ENCODE data around the gene MXRA8. TPM values are rescaled to one million over a fixed set of nuclear protein-coding genes. Genes with fewer than 3 reads are reported as not detected.

The MXRA8 gene
- total and polyA plus RNA-seq, 9 of the 15 experiments (the other 6 are each of a cell fraction or from before 2014, with no cell fraction given): 0.66 to 11.3 (median 6.3) TPM

DNA sequence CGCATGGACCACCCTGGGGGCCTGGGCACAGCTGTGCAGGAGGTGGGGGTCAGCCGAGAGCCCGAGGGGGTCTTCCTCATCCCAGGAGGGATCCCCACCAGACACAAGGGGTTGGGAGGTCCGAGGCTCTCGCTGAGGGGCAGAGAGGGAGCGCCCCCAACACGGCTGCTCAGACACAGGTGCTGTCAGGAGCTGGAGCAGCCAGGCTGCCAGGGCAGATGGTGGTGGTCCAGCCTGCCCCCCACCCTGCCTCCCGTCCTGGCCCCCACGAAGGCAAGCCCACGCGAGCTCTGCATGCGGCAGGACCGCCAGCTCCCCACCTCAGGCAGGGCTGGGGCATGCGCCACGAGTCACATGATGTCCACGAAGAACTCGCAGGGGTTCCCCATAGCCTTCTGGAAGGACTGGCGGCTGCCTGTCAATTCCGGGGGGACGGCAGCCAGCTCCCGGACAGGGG, 22.5 kb downstream of the MXRA8 start (continued):
- TF ChIP-seq, protein P1, sequence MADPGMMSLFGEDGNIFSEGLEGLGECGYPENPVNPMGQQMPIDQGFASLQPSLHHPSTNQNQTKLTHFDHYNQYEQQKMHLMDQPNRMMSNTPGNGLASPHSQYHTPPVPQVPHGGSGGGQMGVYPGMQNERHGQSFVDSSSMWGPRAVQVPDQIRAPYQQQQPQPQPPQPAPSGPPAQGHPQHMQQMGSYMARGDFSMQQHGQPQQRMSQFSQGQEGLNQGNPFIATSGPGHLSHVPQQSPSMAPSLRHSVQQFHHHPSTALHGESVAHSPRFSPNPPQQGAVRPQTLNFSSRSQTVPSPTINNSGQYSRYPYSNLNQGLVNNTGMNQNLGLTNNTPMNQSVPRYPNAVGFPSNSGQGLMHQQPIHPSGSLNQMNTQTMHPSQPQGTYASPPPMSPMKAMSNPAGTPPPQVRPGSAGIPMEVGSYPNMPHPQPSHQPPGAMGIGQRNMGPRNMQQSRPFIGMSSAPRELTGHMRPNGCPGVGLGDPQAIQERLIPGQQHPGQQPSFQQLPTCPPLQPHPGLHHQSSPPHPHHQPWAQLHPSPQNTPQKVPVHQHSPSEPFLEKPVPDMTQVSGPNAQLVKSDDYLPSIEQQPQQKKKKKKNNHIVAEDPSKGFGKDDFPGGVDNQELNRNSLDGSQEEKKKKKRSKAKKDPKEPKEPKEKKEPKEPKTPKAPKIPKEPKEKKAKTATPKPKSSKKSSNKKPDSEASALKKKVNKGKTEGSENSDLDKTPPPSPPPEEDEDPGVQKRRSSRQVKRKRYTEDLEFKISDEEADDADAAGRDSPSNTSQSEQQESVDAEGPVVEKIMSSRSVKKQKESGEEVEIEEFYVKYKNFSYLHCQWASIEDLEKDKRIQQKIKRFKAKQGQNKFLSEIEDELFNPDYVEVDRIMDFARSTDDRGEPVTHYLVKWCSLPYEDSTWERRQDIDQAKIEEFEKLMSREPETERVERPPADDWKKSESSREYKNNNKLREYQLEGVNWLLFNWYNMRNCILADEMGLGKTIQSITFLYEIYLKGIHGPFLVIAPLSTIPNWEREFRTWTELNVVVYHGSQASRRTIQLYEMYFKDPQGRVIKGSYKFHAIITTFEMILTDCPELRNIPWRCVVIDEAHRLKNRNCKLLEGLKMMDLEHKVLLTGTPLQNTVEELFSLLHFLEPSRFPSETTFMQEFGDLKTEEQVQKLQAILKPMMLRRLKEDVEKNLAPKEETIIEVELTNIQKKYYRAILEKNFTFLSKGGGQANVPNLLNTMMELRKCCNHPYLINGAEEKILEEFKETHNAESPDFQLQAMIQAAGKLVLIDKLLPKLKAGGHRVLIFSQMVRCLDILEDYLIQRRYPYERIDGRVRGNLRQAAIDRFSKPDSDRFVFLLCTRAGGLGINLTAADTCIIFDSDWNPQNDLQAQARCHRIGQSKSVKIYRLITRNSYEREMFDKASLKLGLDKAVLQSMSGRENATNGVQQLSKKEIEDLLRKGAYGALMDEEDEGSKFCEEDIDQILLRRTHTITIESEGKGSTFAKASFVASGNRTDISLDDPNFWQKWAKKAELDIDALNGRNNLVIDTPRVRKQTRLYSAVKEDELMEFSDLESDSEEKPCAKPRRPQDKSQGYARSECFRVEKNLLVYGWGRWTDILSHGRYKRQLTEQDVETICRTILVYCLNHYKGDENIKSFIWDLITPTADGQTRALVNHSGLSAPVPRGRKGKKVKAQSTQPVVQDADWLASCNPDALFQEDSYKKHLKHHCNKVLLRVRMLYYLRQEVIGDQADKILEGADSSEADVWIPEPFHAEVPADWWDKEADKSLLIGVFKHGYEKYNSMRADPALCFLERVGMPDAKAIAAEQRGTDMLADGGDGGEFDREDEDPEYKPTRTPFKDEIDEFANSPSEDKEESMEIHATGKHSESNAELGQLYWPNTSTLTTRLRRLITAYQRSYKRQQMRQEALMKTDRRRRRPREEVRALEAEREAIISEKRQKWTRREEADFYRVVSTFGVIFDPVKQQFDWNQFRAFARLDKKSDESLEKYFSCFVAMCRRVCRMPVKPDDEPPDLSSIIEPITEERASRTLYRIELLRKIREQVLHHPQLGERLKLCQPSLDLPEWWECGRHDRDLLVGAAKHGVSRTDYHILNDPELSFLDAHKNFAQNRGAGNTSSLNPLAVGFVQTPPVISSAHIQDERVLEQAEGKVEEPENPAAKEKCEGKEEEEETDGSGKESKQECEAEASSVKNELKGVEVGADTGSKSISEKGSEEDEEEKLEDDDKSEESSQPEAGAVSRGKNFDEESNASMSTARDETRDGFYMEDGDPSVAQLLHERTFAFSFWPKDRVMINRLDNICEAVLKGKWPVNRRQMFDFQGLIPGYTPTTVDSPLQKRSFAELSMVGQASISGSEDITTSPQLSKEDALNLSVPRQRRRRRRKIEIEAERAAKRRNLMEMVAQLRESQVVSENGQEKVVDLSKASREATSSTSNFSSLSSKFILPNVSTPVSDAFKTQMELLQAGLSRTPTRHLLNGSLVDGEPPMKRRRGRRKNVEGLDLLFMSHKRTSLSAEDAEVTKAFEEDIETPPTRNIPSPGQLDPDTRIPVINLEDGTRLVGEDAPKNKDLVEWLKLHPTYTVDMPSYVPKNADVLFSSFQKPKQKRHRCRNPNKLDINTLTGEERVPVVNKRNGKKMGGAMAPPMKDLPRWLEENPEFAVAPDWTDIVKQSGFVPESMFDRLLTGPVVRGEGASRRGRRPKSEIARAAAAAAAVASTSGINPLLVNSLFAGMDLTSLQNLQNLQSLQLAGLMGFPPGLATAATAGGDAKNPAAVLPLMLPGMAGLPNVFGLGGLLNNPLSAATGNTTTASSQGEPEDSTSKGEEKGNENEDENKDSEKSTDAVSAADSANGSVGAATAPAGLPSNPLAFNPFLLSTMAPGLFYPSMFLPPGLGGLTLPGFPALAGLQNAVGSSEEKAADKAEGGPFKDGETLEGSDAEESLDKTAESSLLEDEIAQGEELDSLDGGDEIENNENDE (IDR thresholded peaks at IDR 0.05; ENCODE audit: low read depth, low read length): no peak
- no peak for TF ChIP-seq NCOA4 (IDR thresholded peaks at IDR 0.05; ENCODE audit: partially characterized antibody)
